Duodenal mucosa (tissue), 2 donors: ENCODE data around the gene PRPF40A.

Source experiments
- H3K27ac ChIP-seq: one replicate; pipeline ENCODE4 v1.7.0; 2013; ENCODE audit warnings: low read depth, low read length
- H3K27me3 ChIP-seq, 2 donors: one replicate each; pipeline ENCODE4 v1.7.0; 2013; ENCODE audit warnings: low read length in 2 of 2, control low read depth in 1 of 2; ENCODE audit not compliant: insufficient read depth in 2 of 2, control insufficient read depth in 1 of 2
- H3K36me3 ChIP-seq, 2 donors: one replicate each; pipeline ENCODE4 v1.7.0; 2013; ENCODE audit warnings: low read length in 2 of 2, control low read depth in 1 of 2; ENCODE audit not compliant: insufficient read depth in 2 of 2, control insufficient read depth in 1 of 2
- H3K4me1 ChIP-seq, 2 donors: one replicate each; pipeline ENCODE4 v1.7.0; 2013; ENCODE audit warnings: low read length in 2 of 2, control low read depth in 1 of 2; ENCODE audit not compliant: insufficient read depth in 2 of 2, control insufficient read depth in 1 of 2
- H3K4me3 ChIP-seq, 2 donors: one replicate each; pipeline ENCODE4 v1.7.0; 2013; ENCODE audit warnings: low read length in 2 of 2, low read depth in 1 of 2
- H3K9ac ChIP-seq, 2 donors: one replicate each; pipeline ENCODE4 v1.7.0; 2013; ENCODE audit warnings: low read length in 2 of 2, low read depth in 1 of 2
- H3K9me3 ChIP-seq, 2 donors: one replicate each; pipeline ENCODE4 v1.7.0; 2013; ENCODE audit warnings: low read length in 2 of 2, control low read depth in 1 of 2; ENCODE audit not compliant: control insufficient read depth in 1 of 2

Gene PRPF40A

GRCh38 chr2:152718076-152718908 is 1.0 kb upstream of the PRPF40A start, which contains the start of gene ARL6IP6:
Gene ARL6IP6 (plus strand): TSS chr2:152718620. CDS start chr2:152718625, 5 bp downstream.
- peaks cover 31 to 32% of the 10 kb centered on the region in 2 donors for H3K4me1 ChIP-seq
- no peaks in the 10 kb centered on the region for H3K27me3 ChIP-seq
- peak within 1 kb of the TSS; percentile 90 to 100 for H3K4me3 ChIP-seq
- peak within 1 kb of the TSS; percentile 89 to 95 for H3K9ac ChIP-seq
- H3K27ac ChIP-seq = peak within 1 kb of the TSS; percentile 99
- no peaks in the 10 kb centered on the region for H3K9me3 ChIP-seq
- peaks cover 7 to 20% of the 10 kb centered on the region in 2 donors for H3K36me3 ChIP-seq

DNA sequence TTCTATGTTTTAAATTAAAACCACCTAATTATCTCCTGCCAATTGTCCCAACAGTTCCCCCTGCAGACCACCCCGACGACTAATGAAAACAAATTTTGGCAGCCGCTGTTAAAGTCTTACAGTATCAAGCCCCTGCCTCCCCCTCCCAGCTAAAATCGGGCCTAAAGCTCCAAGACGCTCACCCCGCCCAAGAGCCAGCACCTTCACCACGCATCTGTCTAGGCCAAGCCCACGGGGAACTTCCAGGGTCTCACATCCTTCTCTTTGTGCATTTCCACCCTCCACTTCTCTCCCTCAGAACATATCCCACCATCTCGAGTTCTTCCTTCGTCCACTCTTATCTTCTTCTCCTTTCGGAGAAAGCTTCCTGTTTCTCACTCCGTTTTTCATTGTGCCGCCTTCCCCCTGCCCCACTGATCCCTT is 445 bp downstream of the PRPF40A start:
- H3K27me3 ChIP-seq = no peaks in the 10 kb centered on the region
- peaks cover 9 to 26% of the 10 kb centered on the region in 2 donors for H3K36me3 ChIP-seq
- H3K4me1 ChIP-seq = peaks cover 31 to 32% of the 10 kb centered on the region in 2 donors
- H3K4me3 ChIP-seq = peak overlapping the region; percentile 90 to 100
- peak overlapping the region; percentile 85 to 89 for H3K9ac ChIP-seq
- H3K27ac ChIP-seq = peak overlapping the region; percentile 99
- H3K9me3 ChIP-seq = no peaks in the 10 kb centered on the region

GRCh38 chr2:152715854-152716428 is 1.3 kb downstream of the PRPF40A start:
- H3K27ac ChIP-seq = no peak overlapping the region
- H3K36me3 ChIP-seq = peaks cover 10 to 24% of the 10 kb centered on the region in 2 donors
- H3K27me3 ChIP-seq = no peaks in the 10 kb centered on the region
- H3K9me3 ChIP-seq = no peaks in the 10 kb centered on the region
- H3K4me3 ChIP-seq = peak overlapping the region; percentile 90 to 100
- H3K4me1 ChIP-seq = peaks cover 31 to 32% of the 10 kb centered on the region in 2 donors
- peak overlapping the region; percentile 85 to 89 for H3K9ac ChIP-seq

- no peaks in the 10 kb centered on the region for H3K9me3 ChIP-seq
- H3K27me3 ChIP-seq = no peaks in the 10 kb centered on the region
- H3K4me3 ChIP-seq = no peak overlapping the region
- no peak overlapping the region for H3K27ac ChIP-seq
- no peak overlapping the region for H3K9ac ChIP-seq
- H3K4me1 ChIP-seq = peaks cover 26 to 27% of the 10 kb centered on the region in 2 donors
- H3K36me3 ChIP-seq = peaks cover 10 to 24% of the 10 kb centered on the region in 2 donors
Observed at GRCh38 chr2:152715112-152715511, 2.1 kb downstream of the PRPF40A start.

DNA sequence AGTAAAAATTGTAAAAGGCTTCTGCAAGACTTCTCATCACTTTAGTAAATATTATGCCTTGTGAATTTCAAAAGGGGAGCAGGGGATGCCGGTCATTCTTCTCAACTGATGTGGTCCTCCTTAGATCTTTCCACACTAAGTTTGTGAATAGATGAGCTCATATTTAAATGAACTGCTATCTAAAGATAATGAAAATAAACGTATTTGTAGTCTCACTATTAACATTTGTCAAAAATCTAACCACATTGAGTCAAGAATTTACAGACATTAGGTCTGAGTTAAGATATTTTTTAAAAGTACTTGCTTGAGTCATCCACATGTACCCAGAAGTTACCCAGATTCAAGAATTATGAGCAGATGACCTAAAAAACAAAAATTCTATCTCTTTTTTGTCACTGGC is 6.5 kb downstream of the PRPF40A start:
- Histone ChIP-seq H3K9me3 (no peaks in the 10 kb centered on the region), H3K27me3 (no peaks in the 10 kb centered on the region), H3K4me3 (no peak overlapping the region), H3K27ac (no peak overlapping the region), H3K9ac (no peak overlapping the region), H3K36me3 (peaks cover 10 to 44% of the 10 kb centered on the region in 2 donors), H3K4me1 (peaks cover 3 to 8% of the 10 kb centered on the region in 2 donors)

DNA sequence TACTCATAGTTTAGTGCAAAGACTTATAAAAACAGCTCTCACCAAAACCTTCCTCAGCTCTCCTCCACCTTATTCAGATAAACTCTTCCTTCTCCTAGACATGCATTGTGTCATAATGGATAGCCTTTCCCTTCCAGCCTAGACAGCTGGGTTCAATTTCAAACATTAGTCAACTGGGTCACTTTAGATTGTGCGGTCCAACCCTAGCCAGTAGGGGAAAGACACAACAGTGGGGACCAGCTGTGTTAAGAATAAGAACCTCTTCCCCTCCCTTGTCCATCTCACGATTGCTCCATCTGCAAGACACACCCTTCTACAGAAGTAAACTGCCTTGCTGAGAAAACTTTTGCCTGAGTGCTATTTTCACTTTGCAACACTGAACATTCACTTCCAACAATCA is 8.5 kb downstream of the PRPF40A start:
- H3K36me3 ChIP-seq = peaks cover 6 to 40% of the 10 kb centered on the region in 2 donors

DNA sequence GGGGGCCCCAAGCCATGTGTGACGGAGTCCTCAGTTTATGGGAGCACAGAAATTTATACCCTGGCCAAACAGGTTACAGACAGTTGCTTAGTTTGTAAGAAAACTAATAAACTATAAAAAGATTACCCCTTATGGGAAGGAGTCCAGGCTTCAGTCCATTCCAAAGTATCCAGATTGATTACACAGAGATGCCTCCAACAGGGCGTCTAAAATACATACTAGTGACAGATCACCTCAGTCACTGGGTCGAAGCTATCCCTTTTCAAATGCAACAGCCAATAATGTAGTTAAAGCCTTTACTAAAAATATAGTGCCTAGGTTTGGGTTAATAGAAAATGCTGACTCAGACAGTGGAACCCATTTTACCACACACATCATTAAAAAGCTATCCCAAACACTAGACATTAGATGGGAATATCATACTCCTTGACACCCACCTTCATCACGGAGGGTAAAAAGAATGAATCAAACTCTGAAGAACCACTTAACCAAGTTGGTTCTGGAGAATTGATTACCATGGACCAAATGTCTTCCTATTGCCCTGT is 10.7 kb downstream of the PRPF40A start:
- peaks cover 0 to 4% of the 10 kb centered on the region in 2 donors for H3K9me3 ChIP-seq
- H3K4me1 ChIP-seq = no peaks in the 10 kb centered on the region
- no peak overlapping the region for H3K9ac ChIP-seq
- H3K27ac ChIP-seq = no peak overlapping the region
- H3K36me3 ChIP-seq = peaks cover 0 to 33% of the 10 kb centered on the region in 2 donors
- H3K4me3 ChIP-seq = no peak overlapping the region
- no peaks in the 10 kb centered on the region for H3K27me3 ChIP-seq

More for the DNA sequence above, 8.5 kb downstream of the PRPF40A start:
- Histone ChIP-seq H3K27me3 (no peaks in the 10 kb centered on the region), H3K27ac (no peak overlapping the region), H3K4me1 (no peaks in the 10 kb centered on the region), H3K9ac (no peak overlapping the region), H3K4me3 (no peak overlapping the region), H3K9me3 (no peaks in the 10 kb centered on the region)

DNA sequence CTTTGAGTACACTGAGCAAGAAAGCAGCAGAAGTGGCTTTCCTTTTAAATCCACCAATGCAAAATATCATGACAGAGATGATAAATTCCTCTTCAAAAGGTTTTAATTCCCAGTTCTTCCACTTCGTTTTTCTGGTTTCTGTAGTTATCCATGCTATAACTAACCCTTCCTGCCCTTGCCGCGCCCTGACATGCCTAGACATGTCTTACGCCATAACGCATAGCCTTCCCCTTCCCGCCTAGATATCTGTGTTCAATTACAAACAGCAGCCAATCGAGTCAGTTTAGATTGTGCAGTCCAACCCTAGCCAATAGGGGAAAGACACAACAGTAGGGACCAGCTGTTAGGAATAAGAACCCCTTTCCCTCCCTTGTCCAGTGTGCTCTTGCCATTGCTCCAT is 16.1 kb downstream of the PRPF40A start:
- H3K36me3 ChIP-seq = peaks cover 3 to 17% of the 10 kb centered on the region in 2 donors
- H3K9me3 ChIP-seq = peaks cover 0 to 4% of the 10 kb centered on the region in 2 donors
- H3K4me1 ChIP-seq = peaks cover 0 to 4% of the 10 kb centered on the region in 2 donors
- no peak overlapping the region for H3K27ac ChIP-seq
- no peak overlapping the region for H3K4me3 ChIP-seq
- H3K27me3 ChIP-seq = no peaks in the 10 kb centered on the region
- no peak overlapping the region for H3K9ac ChIP-seq

DNA sequence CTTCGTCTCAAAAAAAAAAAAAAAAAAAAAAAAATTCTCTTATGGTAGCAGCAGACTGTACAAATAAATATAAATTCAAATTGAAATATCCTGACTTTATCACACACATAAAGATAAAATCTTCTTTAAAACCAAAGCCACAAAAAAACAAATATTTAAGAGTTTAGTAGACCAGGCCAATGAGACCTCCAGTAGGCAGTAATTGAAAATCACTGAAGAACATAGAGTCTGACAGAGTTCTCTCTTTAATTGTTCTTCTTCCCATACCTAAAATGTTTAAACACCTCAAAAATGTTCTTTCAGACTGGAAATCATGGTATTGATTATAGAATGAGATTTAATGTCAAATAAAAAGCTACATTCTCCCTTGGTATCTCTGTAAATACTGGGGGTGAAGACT is 20.8 kb downstream of the PRPF40A start:
- no peak overlapping the region for H3K27ac ChIP-seq
- no peaks in the 10 kb centered on the region for H3K27me3 ChIP-seq
- no peaks in the 10 kb centered on the region for H3K9me3 ChIP-seq
- no peak overlapping the region for H3K4me3 ChIP-seq
- peaks cover 3 to 14% of the 10 kb centered on the region in 2 donors for H3K36me3 ChIP-seq
- no peak overlapping the region for H3K9ac ChIP-seq
- peaks cover 0 to 7% of the 10 kb centered on the region in 2 donors for H3K4me1 ChIP-seq

GRCh38 chr2:152695763-152696162 is 21.5 kb downstream of the PRPF40A start:
- Histone ChIP-seq H3K27me3 (no peaks in the 10 kb centered on the region), H3K9me3 (no peaks in the 10 kb centered on the region), H3K27ac (no peak overlapping the region), H3K4me1 (peaks cover 0 to 7% of the 10 kb centered on the region in 2 donors), H3K36me3 (peaks cover 3 to 9% of the 10 kb centered on the region in 2 donors), H3K4me3 (no peak overlapping the region), H3K9ac (no peak overlapping the region)
